Loucy (cell line): Measurements from ENCODE around the gene VAV1.

Experiments
- H2AFZ ChIP-seq: fragments of 200-600 bp; sonication (generic); 2 replicates; pipeline ENCODE4 v1.6.0; 2016; ENCODE audit warnings: antibody characterized with exemption, mild to moderate bottlenecking, low read length, moderate library complexity
- H3F3A ChIP-seq: fragments of 200-600 bp; 2 replicates; pipeline ENCODE4 v1.6.0; 2016; ENCODE audit warnings: antibody characterized with exemption, low read depth, mild to moderate bottlenecking
- H3K27me3 ChIP-seq: fragments of 200-600 bp; sonication (generic); 2 replicates; pipeline ENCODE4 v1.6.1; 2014; ENCODE audit warnings: low read length, mild to moderate bottlenecking; ENCODE audit not compliant: insufficient read depth, poor library complexity, severe bottlenecking
- H3K36me3 ChIP-seq: fragments of 200-600 bp; sonication (generic); 2 replicates; pipeline ENCODE4 v1.6.1; 2016; ENCODE audit warnings: low read length; ENCODE audit not compliant: insufficient read depth
- H3K4me1 ChIP-seq: fragments of 200-600 bp; sonication (generic); 2 replicates; pipeline ENCODE4 v1.5.1; 2014; ENCODE audit warnings: low read length, mild to moderate bottlenecking; ENCODE audit not compliant: insufficient read depth, poor library complexity, severe bottlenecking
- H3K4me2 ChIP-seq: fragments of 200-600 bp; sonication (generic); 2 replicates; pipeline ENCODE4 v1.6.0; 2014; ENCODE audit warnings: antibody characterized with exemption, low read length, low read depth, mild to moderate bottlenecking; ENCODE audit not compliant: poor library complexity, severe bottlenecking
- H3K4me3 ChIP-seq: fragments of 200-600 bp; sonication (generic); 2 replicates; pipeline ENCODE4 v1.5.1; 2014; ENCODE audit warnings: low read length, mild to moderate bottlenecking, mixed read lengths; ENCODE audit not compliant: poor library complexity, severe bottlenecking
- H3K79me2 ChIP-seq: fragments of 200-600 bp; sonication (generic); 2 replicates; pipeline ENCODE4 v1.6.1; 2014; ENCODE audit warnings: low read length; ENCODE audit not compliant: insufficient read depth
- H3K9ac ChIP-seq: fragments of 200-600 bp; sonication (generic); 2 replicates; pipeline ENCODE4 v1.6.0; 2014; ENCODE audit warnings: mild to moderate bottlenecking, low read depth, low read length, moderate library complexity; ENCODE audit not compliant: poor library complexity, severe bottlenecking
- H3K9me2 ChIP-seq: fragments of 200-600 bp; sonication (generic); replicated peaks from 2 replicates; pipeline ENCODE4 v1.6.1; 2016; ENCODE audit warnings: low read depth, low read length, mixed read lengths
- H3K9me3 ChIP-seq: fragments of 200-600 bp; sonication (generic); 2 replicates; pipeline ENCODE4 v1.6.1; 2014; ENCODE audit warnings: mild to moderate bottlenecking, antibody characterized with exemption, low read length, low read depth; ENCODE audit not compliant: insufficient read depth
- H4K20me1 ChIP-seq: fragments of 200-600 bp; sonication (generic); 2 replicates; pipeline ENCODE4 v1.6.0; 2014; ENCODE audit warnings: antibody characterized with exemption, low read length, mild to moderate bottlenecking; ENCODE audit not compliant: insufficient read depth, poor library complexity, severe bottlenecking
- CTCF ChIP-seq: fragments of 200-600 bp; sonication (generic); conservative IDR thresholded peaks from 2 replicates; pipeline ENCODE4 v1.5.1; 2014; ENCODE audit warnings: mild to moderate bottlenecking, antibody characterized with exemption, low read length
- EZH2phosphoT487 ChIP-seq: fragments of 200-600 bp; IDR thresholded peaks from 2 replicates; pipeline ENCODE4 v1.6.1; 2018; ENCODE audit warnings: antibody characterized with exemption, mild to moderate bottlenecking, moderate library complexity, borderline replicate concordance

Gene VAV1

DNA sequence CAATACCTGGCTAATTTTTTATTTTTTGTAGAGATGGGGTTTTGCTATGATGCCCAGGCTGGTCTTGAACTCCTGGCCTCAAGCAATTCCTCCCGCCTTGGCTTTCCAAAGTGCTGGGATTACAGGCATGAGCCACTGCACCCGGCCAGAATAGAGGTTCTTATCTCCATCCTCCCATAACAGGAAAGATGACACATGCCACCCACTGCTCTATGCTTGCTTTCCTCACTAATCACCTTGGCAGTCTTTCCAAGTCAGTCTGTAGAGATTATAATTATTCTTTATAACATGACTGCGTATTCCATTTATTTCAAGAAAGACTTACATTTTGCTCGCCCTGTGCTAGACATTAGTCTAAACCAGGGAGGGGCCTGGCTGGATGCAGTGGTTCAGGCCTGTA is 6.7 kb downstream of the VAV1 start:
- no peak overlapping the region for H2AFZ ChIP-seq
- H3K9ac ChIP-seq, result no peak overlapping the region
- H3K4me3 ChIP-seq, result peak overlapping the region; percentile 57
- no peaks in the 10 kb centered on the region for H3F3A ChIP-seq
- peaks cover 46% of the 10 kb centered on the region for H3K4me1 ChIP-seq
- H3K27me3 ChIP-seq, result no peaks in the 10 kb centered on the region
- no peaks in the 10 kb centered on the region for H3K9me2 ChIP-seq
- TF ChIP-seq EZH2phosphoT487, result no peak
- TF ChIP-seq CTCF, result no peak
- H3K36me3 ChIP-seq, result peaks cover 30% of the 10 kb centered on the region; the same call in 1 of the 2 replicates
- H3K79me2 ChIP-seq, result peaks cover 98% of the 10 kb centered on the region
- peak overlapping the region; percentile 97 for H3K4me2 ChIP-seq
- no peaks in the 10 kb centered on the region for H3K9me3 ChIP-seq
- peaks cover 89% of the 10 kb centered on the region for H4K20me1 ChIP-seq

GRCh38 chr19:6787393-6787792 is 14.9 kb downstream of the VAV1 start:
- no peak overlapping the region for H3K4me2 ChIP-seq
- H2AFZ ChIP-seq, result no peak overlapping the region
- no peak for TF ChIP-seq EZH2phosphoT487
- TF ChIP-seq CTCF, result no peak
- no peaks in the 10 kb centered on the region; the same call in 1 of the 2 replicates for H3K9me3 ChIP-seq
- no peaks in the 10 kb centered on the region for H3K27me3 ChIP-seq
- peaks cover 97% of the 10 kb centered on the region for H3K79me2 ChIP-seq
- no peaks in the 10 kb centered on the region for H3K4me1 ChIP-seq
- peaks cover 66% of the 10 kb centered on the region; the same call in 1 of the 2 replicates for H3K36me3 ChIP-seq
- H3K9me2 ChIP-seq, result no peaks in the 10 kb centered on the region
- H3K9ac ChIP-seq, result no peak overlapping the region
- peaks cover 70% of the 10 kb centered on the region for H4K20me1 ChIP-seq
- H3K4me3 ChIP-seq, result no peak overlapping the region
- no peaks in the 10 kb centered on the region for H3F3A ChIP-seq

GRCh38 chr19:6788896-6789295 is 16.4 kb downstream of the VAV1 start:
- Histone ChIP-seq H3K9ac (no peak overlapping the region), H3K4me3 (no peak overlapping the region), H3K79me2 (peaks cover 97% of the 10 kb centered on the region), H3K27me3 (no peaks in the 10 kb centered on the region), H3K4me1 (no peaks in the 10 kb centered on the region), H3F3A (no peaks in the 10 kb centered on the region), H2AFZ (no peak overlapping the region), H3K36me3 (peaks cover 78% of the 10 kb centered on the region; the same call in 1 of the 2 replicates), H4K20me1 (peaks cover 69% of the 10 kb centered on the region), H3K9me2 (no peaks in the 10 kb centered on the region), H3K9me3 (no peaks in the 10 kb centered on the region; the same call in 1 of the 2 replicates), H3K4me2 (no peak overlapping the region)
- TF ChIP-seq CTCF, result no peak
- no peak for TF ChIP-seq EZH2phosphoT487
